Smooth muscle cell (in vitro differentiated cells): ENCODE results near the gene C4B. TPM values are rescaled to one million over a fixed set of nuclear protein-coding genes. Genes with fewer than 3 reads are reported as not detected.

ENCODE experiments used
- DNase-seq: peaks from one replicate; lab custom pipeline; 2025; ENCODE audit not compliant: unreplicated experiment; lab: John Stamatoyannopoulos, UW
- H2AFZ ChIP-seq: fragments of 200-600 bp; sonication (generic); 2 replicates; pipeline ENCODE4 v1.6.0; 2016; ENCODE audit warnings: antibody characterized with exemption, low read depth, mild to moderate bottlenecking
- H3F3A ChIP-seq: fragments of 200-600 bp; sonication (generic); 2 replicates; pipeline ENCODE4 v1.6.0; 2017; ENCODE audit warnings: antibody characterized with exemption, low read depth
- H3K27ac ChIP-seq: fragments of 200-600 bp; sonication (generic); 2 replicates; pipeline ENCODE4 v1.5.1; 2016; ENCODE audit warnings: low read depth, mild to moderate bottlenecking
- H3K27me3 ChIP-seq: fragments of 200-600 bp; sonication (generic); 2 replicates; pipeline ENCODE4 v1.6.1; 2016; ENCODE audit warnings: low read depth, mild to moderate bottlenecking
- H3K36me3 ChIP-seq: fragments of 200-600 bp; sonication (generic); 2 replicates; pipeline ENCODE4 v1.5.1; 2016; ENCODE audit warnings: low read depth
- H3K4me1 ChIP-seq: fragments of 200-600 bp; sonication (generic); 2 replicates; pipeline ENCODE4 v1.5.1; 2016; ENCODE audit warnings: low read depth
- H3K4me2 ChIP-seq: fragments of 200-600 bp; sonication (generic); 2 replicates; pipeline ENCODE4 v1.6.0; 2016; ENCODE audit warnings: mild to moderate bottlenecking
- H3K4me3 ChIP-seq: fragments of 200-600 bp; sonication (generic); 2 replicates; pipeline ENCODE4 v1.5.1; 2016; ENCODE audit warnings: mild to moderate bottlenecking
- H3K79me2 ChIP-seq: fragments of 200-600 bp; sonication (generic); 2 replicates; pipeline ENCODE4 v1.6.0; 2016; ENCODE audit warnings: low read depth, mild to moderate bottlenecking
- H3K9ac ChIP-seq: fragments of 200-600 bp; sonication (generic); 2 replicates; pipeline ENCODE4 v1.6.0; 2016; ENCODE audit warnings: low read depth
- H3K9me3 ChIP-seq: fragments of 200-600 bp; sonication (generic); replicated peaks from 2 replicates; pipeline ENCODE4 v1.5.1; 2016; ENCODE audit warnings: low read depth
- H4K20me1 ChIP-seq: fragments of 200-600 bp; sonication (generic); 2 replicates; pipeline ENCODE4 v1.6.0; 2016; ENCODE audit warnings: low read depth
- CTCF ChIP-seq: fragments of 200-600 bp; sonication (generic); IDR thresholded peaks from 2 replicates; pipeline ENCODE4 v1.5.1; 2017; ENCODE audit warnings: borderline replicate concordance, mild to moderate bottlenecking, antibody characterized with exemption; ENCODE audit not compliant: insufficient read depth, poor library complexity, severe bottlenecking
- WGBS: methylation state at CpG from one replicate; pipeline ENCODE4 v1.1.7; 2016; ENCODE audit warnings: low lambda C conversion rate; 5-methylcytosine and 5-hydroxymethylcytosine counted together
- polyA plus RNA-seq: library from polyadenylated mRNA; unstranded; fragments of >200 nt; fragmentation: Nextera tagmentation; extraction: Ambion mirVana; gene quantifications from 2 replicates; pipeline ENCODE4 v1.2.1, GENCODE V29; 2016
- total RNA-seq: library from RNA; depleted of rRNA; stranded (reverse); fragments of >200 nt; gene quantifications from 2 replicates; pipeline ENCODE4 v1.2.3, GENCODE V29; 2014

Gene C4B
- total and polyA plus RNA-seq, 2 experiments from 2014 or later: 1.3 to 3.8 TPM

- H2AFZ ChIP-seq: no peak overlapping the region
- H3K9me3 ChIP-seq: no peaks in the 10 kb centered on the region
- no peaks in the 10 kb centered on the region for H3K27me3 ChIP-seq
- 89% methylated on average over 17 of the region's 17 CpGs for WGBS
- H3K9ac ChIP-seq: no peak overlapping the region
- peaks cover 14% of the 10 kb centered on the region for H3K4me1 ChIP-seq
- H4K20me1 ChIP-seq: no peaks in the 10 kb centered on the region
- H3F3A ChIP-seq: no peaks in the 10 kb centered on the region
- H3K79me2 ChIP-seq: peaks cover 24% of the 10 kb centered on the region
- no peak overlapping the region for H3K4me3 ChIP-seq
- peaks cover 9% of the 10 kb centered on the region for H3K36me3 ChIP-seq
- no peak for DNase-seq
- no peak for TF ChIP-seq CTCF
- no peak overlapping the region for H3K4me2 ChIP-seq
- peak overlapping the region; percentile 96 for H3K27ac ChIP-seq
These were observed 44.6 kb upstream of the C4B start for GRCh38 chr6:31969712-31970603.

- Histone ChIP-seq H3K9ac (peak overlapping the region; percentile 94), H3K9me3 (no peaks in the 10 kb centered on the region), H3K4me3 (peak overlapping the region; percentile 60), H3K4me1 (peaks cover 14% of the 10 kb centered on the region), H3K4me2 (peak overlapping the region; percentile 97), H3K27me3 (no peaks in the 10 kb centered on the region), H3K27ac (peak overlapping the region; percentile 96), H3K36me3 (peaks cover 6% of the 10 kb centered on the region), H3K79me2 (peaks cover 24% of the 10 kb centered on the region), H3F3A (no peaks in the 10 kb centered on the region), H2AFZ (no peak overlapping the region), H4K20me1 (no peaks in the 10 kb centered on the region)
- no peak for TF ChIP-seq CTCF
- no peak for DNase-seq
- WGBS: 97% methylated on average over 18 of the region's 18 CpGs
These were observed 43.9 kb upstream of the C4B start for GRCh38 chr6:31970604-31971271.

GRCh38 chr6:31971279-31971992 lies 43.2 kb upstream of the C4B start:
- Histone ChIP-seq H3K27me3 (no peaks in the 10 kb centered on the region), H3F3A (no peaks in the 10 kb centered on the region), H3K27ac (peak overlapping the region; percentile 96), H3K4me1 (peaks cover 14% of the 10 kb centered on the region), H3K36me3 (no peaks in the 10 kb centered on the region), H3K4me2 (peak overlapping the region; percentile 97), H3K79me2 (peaks cover 24% of the 10 kb centered on the region), H3K9me3 (no peaks in the 10 kb centered on the region), H2AFZ (peak overlapping the region; percentile 54), H4K20me1 (no peaks in the 10 kb centered on the region), H3K4me3 (peak overlapping the region; percentile 60), H3K9ac (peak overlapping the region; percentile 94)
- 60% methylated on average over 29 of the region's 29 CpGs for WGBS
- no peak for TF ChIP-seq CTCF
- no peak for DNase-seq
